K562 (cell line): Measurements from ENCODE around the gene NCOA1. TPM values are rescaled to one million over a fixed set of nuclear protein-coding genes. Genes with fewer than 3 reads are reported as not detected.

ENCODE experiments used
- CREM ChIP-seq: IDR thresholded peaks from 2 replicates; pipeline ENCODE4 v1.6.1; 2014; ENCODE audit warnings: antibody characterized with exemption, low read depth
- HNRNPK ChIP-seq: fragments of 200-400 bp; formaldehyde crosslinking; IDR thresholded peaks from one replicate; pipeline ENCODE4 v1.6.1; 2018; ENCODE audit warnings: mild to moderate bottlenecking, low read depth, low read length; ENCODE audit not compliant: poor library complexity, severe bottlenecking
- MCM7 ChIP-seq, 2 experiments: fragments of 450-650 bp; IDR thresholded peaks; 2 replicates each; pipeline ENCODE4 v1.6.1; 2016 to 2018
- MTA1 ChIP-seq: fragments of 450-650 bp; IDR thresholded peaks from 2 replicates; pipeline ENCODE4 v1.6.1; 2017; ENCODE audit warnings: borderline replicate concordance
- POU5F1 ChIP-seq: fragments of 150-350 bp; IDR thresholded peaks from 2 replicates; pipeline ENCODE4 v1.6.1; 2014; ENCODE audit warnings: borderline replicate concordance, low read length, low read depth, mild to moderate bottlenecking; ENCODE audit not compliant: partially characterized antibody
- SP2 ChIP-seq: IDR thresholded peaks from 2 replicates; pipeline ENCODE4 v1.6.1; 2011; ENCODE audit warnings: mild to moderate bottlenecking, low read depth, low read length, moderate library complexity; ENCODE audit not compliant: poor library complexity, severe bottlenecking; ENCODE audit errors: extremely low read depth
- TARDBP ChIP-seq: fragments of 450-650 bp; IDR thresholded peaks from 2 replicates; pipeline ENCODE4 v1.6.1; 2016
- TRIM24 ChIP-seq, 2 experiments: fragments of 450-650 bp; IDR thresholded peaks; 2 replicates each; pipeline ENCODE4 v1.6.1; 2016
- ZNF140 ChIP-seq: fragments of 250-450 bp; sonication (Bioruptor Pico); IDR thresholded peaks from 2 replicates; pipeline ENCODE4 v1.8.0; 2021; ENCODE audit warnings: moderate library complexity, mild to moderate bottlenecking, inconsistent platforms
- ZNF444 ChIP-seq: fragments of 250-450 bp; sonication (Bioruptor Pico); IDR thresholded peaks from 2 replicates; pipeline ENCODE4 v1.4.0; 2020; ENCODE audit warnings: mild to moderate bottlenecking, moderate library complexity
- polyA plus RNA-seq, 8 experiments: library from polyadenylated mRNA; depleted of rRNA in 4 of 8; stranded (reverse) in 5 of 8; unstranded in 3 of 8; fragments of >200 nt; fragmentation: Nextera tagmentation in 2 of 8; fragmentation: Illumina TruSeq in 1 of 8; extraction: Ambion mirVana in 2 of 8; extraction: Trizol in 1 of 8; gene quantifications; 2 replicates each; pipeline versions ENCODE4 v1.2.1 to v1.2.3, GENCODE V29; 2011 to 2014; ENCODE audit warnings: inconsistent platforms in 1 of 8, missing spikeins in 1 of 8
- total RNA-seq, 7 experiments: library from RNA; depleted of rRNA in 6 of 7; stranded (reverse); fragments of >200 nt in 6 of 7; fragmentation: Illumina TruSeq in 2 of 7; extraction: Trizol in 2 of 7; gene quantifications; 2 replicates each; pipeline versions ENCODE4 v1.2.1 to v1.2.3, GENCODE V29; 2011 to 2021; ENCODE audit warnings: low replicate concordance in 1 of 7
- TF ChIP-seq, protein P1 (sequence below): sonication (generic); formaldehyde crosslinking; IDR thresholded peaks from 2 replicates; pipeline ENCODE4 v1.8.0; 2023; ENCODE audit warnings: missing genetic modification reagents, mild to moderate bottlenecking, borderline replicate concordance
- TF ChIP-seq, protein P2 (sequence below): fragments of 450-650 bp; IDR thresholded peaks from 2 replicates; pipeline ENCODE4 v1.6.1; 2016; ENCODE audit warnings: antibody characterized with exemption
- TF ChIP-seq, protein P3 (sequence below): fragments of 450-650 bp; IDR thresholded peaks from 2 replicates; pipeline ENCODE4 v1.6.1; 2016; ENCODE audit warnings: borderline replicate concordance
- TF ChIP-seq, protein P4 (sequence below), 2 experiments: IDR thresholded peaks; 2 replicates each; pipeline ENCODE4 v1.6.1; 2012; ENCODE audit warnings: improper control_type of control experiment in 2 of 2, low read depth in 2 of 2, low read length in 2 of 2, borderline replicate concordance in 1 of 2

NCOA1 gene
- total and polyA plus RNA-seq, 9 of the 15 experiments (the other 6 are each of a cell fraction or from before 2014, with no cell fraction given), result 4.9 to 25.7 (median 17.0) TPM

DNA sequence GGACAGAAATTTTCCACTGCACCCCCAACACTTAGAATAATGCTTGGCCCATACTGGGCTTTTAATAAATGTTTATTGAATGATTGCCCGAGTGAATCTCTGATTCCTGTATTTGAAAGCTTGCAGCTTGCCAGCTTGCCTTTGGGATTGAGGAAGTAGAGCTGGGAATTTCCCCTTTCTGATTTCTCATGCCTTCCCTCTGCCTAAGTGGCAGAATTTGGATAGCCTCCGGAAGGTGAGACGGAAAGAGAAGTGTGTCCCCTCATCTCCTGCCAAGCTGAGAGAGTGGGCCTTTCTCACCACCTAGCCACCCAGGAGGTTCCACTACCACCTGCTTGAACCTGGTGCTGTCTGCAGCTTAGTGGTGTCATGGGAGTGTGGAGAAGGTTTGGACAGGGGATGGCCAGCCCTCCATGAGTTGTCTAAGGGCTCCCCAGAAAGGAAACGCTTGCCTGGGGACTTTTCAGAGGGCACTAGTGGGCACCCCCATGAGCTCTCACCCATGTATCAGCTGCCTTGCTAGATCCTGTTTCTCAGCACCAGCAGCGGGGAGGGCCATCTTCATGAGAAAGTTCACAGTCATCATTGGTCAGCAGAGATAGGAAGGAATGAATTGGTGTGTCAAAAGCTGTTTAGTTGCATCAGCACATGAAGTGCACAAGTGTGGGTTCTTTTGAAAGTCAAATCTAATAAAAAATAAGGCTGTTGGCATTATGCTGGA, 8.6 kb upstream of the NCOA1 start (continued):
- TF ChIP-seq, protein P1, sequence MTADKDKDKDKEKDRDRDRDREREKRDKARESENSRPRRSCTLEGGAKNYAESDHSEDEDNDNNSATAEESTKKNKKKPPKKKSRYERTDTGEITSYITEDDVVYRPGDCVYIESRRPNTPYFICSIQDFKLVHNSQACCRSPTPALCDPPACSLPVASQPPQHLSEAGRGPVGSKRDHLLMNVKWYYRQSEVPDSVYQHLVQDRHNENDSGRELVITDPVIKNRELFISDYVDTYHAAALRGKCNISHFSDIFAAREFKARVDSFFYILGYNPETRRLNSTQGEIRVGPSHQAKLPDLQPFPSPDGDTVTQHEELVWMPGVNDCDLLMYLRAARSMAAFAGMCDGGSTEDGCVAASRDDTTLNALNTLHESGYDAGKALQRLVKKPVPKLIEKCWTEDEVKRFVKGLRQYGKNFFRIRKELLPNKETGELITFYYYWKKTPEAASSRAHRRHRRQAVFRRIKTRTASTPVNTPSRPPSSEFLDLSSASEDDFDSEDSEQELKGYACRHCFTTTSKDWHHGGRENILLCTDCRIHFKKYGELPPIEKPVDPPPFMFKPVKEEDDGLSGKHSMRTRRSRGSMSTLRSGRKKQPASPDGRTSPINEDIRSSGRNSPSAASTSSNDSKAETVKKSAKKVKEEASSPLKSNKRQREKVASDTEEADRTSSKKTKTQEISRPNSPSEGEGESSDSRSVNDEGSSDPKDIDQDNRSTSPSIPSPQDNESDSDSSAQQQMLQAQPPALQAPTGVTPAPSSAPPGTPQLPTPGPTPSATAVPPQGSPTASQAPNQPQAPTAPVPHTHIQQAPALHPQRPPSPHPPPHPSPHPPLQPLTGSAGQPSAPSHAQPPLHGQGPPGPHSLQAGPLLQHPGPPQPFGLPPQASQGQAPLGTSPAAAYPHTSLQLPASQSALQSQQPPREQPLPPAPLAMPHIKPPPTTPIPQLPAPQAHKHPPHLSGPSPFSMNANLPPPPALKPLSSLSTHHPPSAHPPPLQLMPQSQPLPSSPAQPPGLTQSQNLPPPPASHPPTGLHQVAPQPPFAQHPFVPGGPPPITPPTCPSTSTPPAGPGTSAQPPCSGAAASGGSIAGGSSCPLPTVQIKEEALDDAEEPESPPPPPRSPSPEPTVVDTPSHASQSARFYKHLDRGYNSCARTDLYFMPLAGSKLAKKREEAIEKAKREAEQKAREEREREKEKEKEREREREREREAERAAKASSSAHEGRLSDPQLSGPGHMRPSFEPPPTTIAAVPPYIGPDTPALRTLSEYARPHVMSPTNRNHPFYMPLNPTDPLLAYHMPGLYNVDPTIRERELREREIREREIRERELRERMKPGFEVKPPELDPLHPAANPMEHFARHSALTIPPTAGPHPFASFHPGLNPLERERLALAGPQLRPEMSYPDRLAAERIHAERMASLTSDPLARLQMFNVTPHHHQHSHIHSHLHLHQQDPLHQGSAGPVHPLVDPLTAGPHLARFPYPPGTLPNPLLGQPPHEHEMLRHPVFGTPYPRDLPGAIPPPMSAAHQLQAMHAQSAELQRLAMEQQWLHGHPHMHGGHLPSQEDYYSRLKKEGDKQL (CRISPR knock-in tag), result no peak
- TF ChIP-seq TRIM24 (IDR thresholded peaks at IDR 0.05) (peak; percentile 61 to 63), CREM (peak; percentile 70), MCM7 (IDR thresholded peaks at IDR 0.05) (no peak), ZNF140 (CRISPR knock-in tag) (no peak), HNRNPK (no peak), POU5F1 (no peak), ZNF444 (CRISPR knock-in tag) (no peak), SP2 (no peak), MTA1 (no peak), TARDBP (no peak)
- TF ChIP-seq, protein P2, sequence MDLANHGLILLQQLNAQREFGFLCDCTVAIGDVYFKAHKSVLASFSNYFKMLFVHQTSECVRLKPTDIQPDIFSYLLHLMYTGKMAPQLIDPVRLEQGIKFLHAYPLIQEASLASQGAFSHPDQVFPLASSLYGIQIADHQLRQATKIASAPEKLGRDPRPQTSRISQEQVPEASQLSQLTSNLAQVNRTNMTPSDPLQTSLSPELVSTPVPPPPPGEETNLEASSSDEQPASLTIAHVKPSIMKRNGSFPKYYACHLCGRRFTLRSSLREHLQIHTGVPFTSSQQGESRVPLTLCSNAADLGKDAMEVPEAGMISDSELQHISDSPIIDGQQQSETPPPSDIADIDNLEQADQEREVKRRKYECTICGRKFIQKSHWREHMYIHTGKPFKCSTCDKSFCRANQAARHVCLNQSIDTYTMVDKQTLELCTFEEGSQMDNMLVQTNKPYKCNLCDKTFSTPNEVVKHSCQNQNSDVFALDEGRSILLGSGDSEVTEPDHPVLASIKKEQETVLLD, result no peak
- TF ChIP-seq, protein P3, sequence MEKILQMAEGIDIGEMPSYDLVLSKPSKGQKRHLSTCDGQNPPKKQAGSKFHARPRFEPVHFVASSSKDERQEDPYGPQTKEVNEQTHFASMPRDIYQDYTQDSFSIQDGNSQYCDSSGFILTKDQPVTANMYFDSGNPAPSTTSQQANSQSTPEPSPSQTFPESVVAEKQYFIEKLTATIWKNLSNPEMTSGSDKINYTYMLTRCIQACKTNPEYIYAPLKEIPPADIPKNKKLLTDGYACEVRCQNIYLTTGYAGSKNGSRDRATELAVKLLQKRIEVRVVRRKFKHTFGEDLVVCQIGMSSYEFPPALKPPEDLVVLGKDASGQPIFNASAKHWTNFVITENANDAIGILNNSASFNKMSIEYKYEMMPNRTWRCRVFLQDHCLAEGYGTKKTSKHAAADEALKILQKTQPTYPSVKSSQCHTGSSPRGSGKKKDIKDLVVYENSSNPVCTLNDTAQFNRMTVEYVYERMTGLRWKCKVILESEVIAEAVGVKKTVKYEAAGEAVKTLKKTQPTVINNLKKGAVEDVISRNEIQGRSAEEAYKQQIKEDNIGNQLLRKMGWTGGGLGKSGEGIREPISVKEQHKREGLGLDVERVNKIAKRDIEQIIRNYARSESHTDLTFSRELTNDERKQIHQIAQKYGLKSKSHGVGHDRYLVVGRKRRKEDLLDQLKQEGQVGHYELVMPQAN, result no peak
- TF ChIP-seq, protein P4, sequence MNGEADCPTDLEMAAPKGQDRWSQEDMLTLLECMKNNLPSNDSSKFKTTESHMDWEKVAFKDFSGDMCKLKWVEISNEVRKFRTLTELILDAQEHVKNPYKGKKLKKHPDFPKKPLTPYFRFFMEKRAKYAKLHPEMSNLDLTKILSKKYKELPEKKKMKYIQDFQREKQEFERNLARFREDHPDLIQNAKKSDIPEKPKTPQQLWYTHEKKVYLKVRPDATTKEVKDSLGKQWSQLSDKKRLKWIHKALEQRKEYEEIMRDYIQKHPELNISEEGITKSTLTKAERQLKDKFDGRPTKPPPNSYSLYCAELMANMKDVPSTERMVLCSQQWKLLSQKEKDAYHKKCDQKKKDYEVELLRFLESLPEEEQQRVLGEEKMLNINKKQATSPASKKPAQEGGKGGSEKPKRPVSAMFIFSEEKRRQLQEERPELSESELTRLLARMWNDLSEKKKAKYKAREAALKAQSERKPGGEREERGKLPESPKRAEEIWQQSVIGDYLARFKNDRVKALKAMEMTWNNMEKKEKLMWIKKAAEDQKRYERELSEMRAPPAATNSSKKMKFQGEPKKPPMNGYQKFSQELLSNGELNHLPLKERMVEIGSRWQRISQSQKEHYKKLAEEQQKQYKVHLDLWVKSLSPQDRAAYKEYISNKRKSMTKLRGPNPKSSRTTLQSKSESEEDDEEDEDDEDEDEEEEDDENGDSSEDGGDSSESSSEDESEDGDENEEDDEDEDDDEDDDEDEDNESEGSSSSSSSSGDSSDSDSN (IDR thresholded peaks at IDR 0.05; ENCODE audit: borderline replicate concordance in 1 of 2, low read depth in 2 of 2, low read length in 2 of 2), result 0 out of 4 replicates have a peak, but pooled peaks of 1 of the 2 experiments have one; percentile 39
